Upper lobe of left lung (tissue), 4 donors: Measurements from ENCODE around the gene NHSL1.

ENCODE experiments used
- CTCF ChIP-seq, 6 experiments: fragments of 450-650 bp in 4 of 6; fragments of 200-600 bp in 2 of 6; sonication (generic) in 2 of 6; IDR thresholded peaks; one replicate each; pipeline ENCODE4 v1.5.1; 2016 to 2019; ENCODE audit warnings: antibody characterized with exemption in 6 of 6
- POLR2A ChIP-seq, 4 donors: fragments of 450-650 bp; IDR thresholded peaks; one replicate each; pipeline ENCODE4 v1.5.1; 2016 to 2017; ENCODE audit warnings: antibody characterized with exemption in 4 of 4, mild to moderate bottlenecking in 2 of 4

- TF ChIP-seq POLR2A (IDR thresholded peaks at IDR 0.05) (no peak), CTCF (IDR thresholded peaks at IDR 0.05) (no peak)
Measured at GRCh38 chr6:138404666-138405337, 94.5 kb downstream of the NHSL1 start.
